HepG2 (cell line): ENCODE results near the gene GIPC1.

Experiments
- BRCA1 ChIP-seq: sonication (generic); formaldehyde crosslinking; IDR thresholded peaks from 2 replicates; pipeline ENCODE4 v1.4.0; 2020; ENCODE audit warnings: missing genetic modification reagents
- EED ChIP-seq: sonication (generic); formaldehyde crosslinking; IDR thresholded peaks from 2 replicates; pipeline ENCODE4 v1.5.0; 2020; ENCODE audit warnings: mild to moderate bottlenecking, missing genetic modification reagents
- EP300 ChIP-seq, 3 experiments: sonication (generic) in 1 of 3; formaldehyde crosslinking in 1 of 3; IDR thresholded peaks; 2 replicates each; pipeline versions ENCODE4 v1.5.1 to v1.6.1; 2011 to 2020; ENCODE audit warnings: low read depth in 2 of 3, low read length in 2 of 3, borderline replicate concordance in 1 of 3, improper control_type of control experiment in 1 of 3, mild to moderate bottlenecking in 1 of 3, missing genetic modification reagents in 1 of 3, moderate library complexity in 1 of 3
- EZH2 ChIP-seq: conservative IDR thresholded peaks from 2 replicates; pipeline ENCODE4 v1.6.1; 2012; ENCODE audit warnings: mild to moderate bottlenecking, low read depth, low read length, moderate library complexity
- HCFC1 ChIP-seq: fragments of 150-350 bp; IDR thresholded peaks from 2 replicates; pipeline ENCODE4 v1.6.1; 2014; ENCODE audit warnings: low read depth, low read length
- POLR2AphosphoS5 ChIP-seq: IDR thresholded peaks from 2 replicates; pipeline ENCODE4 v1.6.1; 2012; ENCODE audit warnings: low read depth, low read length
- PRDM10 ChIP-seq: sonication (generic); formaldehyde crosslinking; IDR thresholded peaks from 2 replicates; pipeline ENCODE4 v1.4.0; 2020; ENCODE audit warnings: low read depth, missing genetic modification reagents
- RELA ChIP-seq: sonication (generic); formaldehyde crosslinking; IDR thresholded peaks from 2 replicates; pipeline ENCODE4 v1.4.0; 2020; ENCODE audit warnings: missing genetic modification reagents

- TF ChIP-seq RELA (CRISPR knock-in tag) (no peak), EED (no peak), EP300 (IDR thresholded peaks at IDR 0.05; ENCODE audit: low read depth in 2 of 2, low read length in 2 of 2) (no peak), EP300 (CRISPR knock-in tag; IDR thresholded peaks at IDR 0.05; ENCODE audit: borderline replicate concordance) (no peak), POLR2AphosphoS5 (peak; percentile 33; the same call in 1 of the 2 replicates), HCFC1 (no peak), PRDM10 (no peak), EZH2 (no peak), BRCA1 (CRISPR knock-in tag) (no peak)
These were observed 63.0 kb downstream of the GIPC1 start, which contains the start of gene PKN1 for GRCh38 chr19:14432791-14433553.
